ENCODE data around the gene RPS6KA6. TPM values are rescaled to one million over a fixed set of nuclear protein-coding genes. Genes with fewer than 3 reads are reported as not detected.

RPS6KA6 gene
- polyA plus RNA-seq, 1 donor (not counting 4 experiments of a cell fraction or from before 2014, with no cell fraction given): 2.7 TPM

DNA sequence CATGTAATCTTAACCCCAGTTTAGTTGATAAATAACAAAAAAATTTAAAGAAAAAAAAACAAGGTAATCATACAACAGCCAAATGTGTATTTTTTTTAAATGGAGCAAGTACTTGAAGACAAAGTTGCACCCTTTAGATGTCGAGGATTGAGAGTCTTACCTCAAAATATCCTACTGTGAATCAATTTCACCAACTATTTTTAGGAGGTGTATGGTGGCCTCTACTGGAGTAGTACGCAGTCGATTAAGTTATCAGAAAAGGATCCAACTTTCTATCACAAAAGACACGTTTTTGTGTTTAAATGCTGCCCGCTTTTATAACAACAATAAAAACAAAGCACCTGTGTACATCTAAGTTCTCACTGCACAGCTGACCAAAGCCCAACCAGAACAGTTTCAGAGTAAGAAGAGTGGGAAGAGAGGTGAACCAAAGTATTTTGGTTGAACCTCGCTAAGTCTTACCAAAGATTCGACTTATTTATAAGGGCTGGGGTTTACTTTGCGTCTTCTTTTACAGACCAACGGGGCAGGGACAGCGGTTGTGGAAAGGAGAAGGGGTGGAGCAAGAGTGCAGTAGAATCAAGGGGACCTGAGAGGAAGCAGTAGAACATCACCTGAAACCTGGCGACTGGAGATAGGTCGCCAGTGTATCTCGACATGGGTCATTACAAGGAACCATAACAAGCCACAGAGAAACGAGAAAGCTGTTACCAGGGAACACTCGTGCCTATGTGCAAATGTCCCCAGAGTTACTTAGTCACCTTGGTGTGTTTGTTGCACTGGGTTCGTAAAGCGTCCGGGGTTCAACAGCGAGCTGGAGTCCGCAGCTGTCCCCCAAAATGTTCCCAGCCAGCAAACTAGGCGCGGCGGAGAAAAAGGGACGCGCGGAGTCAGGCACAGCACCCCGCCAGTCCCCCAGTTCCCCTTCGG, 1.1 kb downstream of the RPS6KA6 start:
- H3K27me3 ChIP-seq (ENCODE audit: control insufficient read depth, extremely low read depth, insufficient read depth, low read length): no peaks in the 10 kb centered on the region
- no peaks in the 10 kb centered on the region for H3K4me1 ChIP-seq (ENCODE audit: control insufficient read depth, extremely low read depth, insufficient read depth, low read length)
- peak overlapping the region; percentile 66 for H2AFZ ChIP-seq (ENCODE audit: control insufficient read depth, low read length)
- H3K79me2 ChIP-seq (ENCODE audit: control insufficient read depth, insufficient read depth, low read length): no peaks in the 10 kb centered on the region
- H3K4me3 ChIP-seq (ENCODE audit: control insufficient read depth in 2 of 3, extremely low read depth in 1 of 3, insufficient read depth in 2 of 3, low read depth in 1 of 3, low read length in 3 of 3): peak overlapping the region; percentile 49 to 64 (median 63)
- no peaks in the 10 kb centered on the region for H4K20me1 ChIP-seq (ENCODE audit: control insufficient read depth, extremely low read depth, insufficient read depth, low read length)
- no peak for TF ChIP-seq EZH2 (IDR thresholded peaks at IDR 0.05; ENCODE audit: low read length)
- TF ChIP-seq, protein P1, sequence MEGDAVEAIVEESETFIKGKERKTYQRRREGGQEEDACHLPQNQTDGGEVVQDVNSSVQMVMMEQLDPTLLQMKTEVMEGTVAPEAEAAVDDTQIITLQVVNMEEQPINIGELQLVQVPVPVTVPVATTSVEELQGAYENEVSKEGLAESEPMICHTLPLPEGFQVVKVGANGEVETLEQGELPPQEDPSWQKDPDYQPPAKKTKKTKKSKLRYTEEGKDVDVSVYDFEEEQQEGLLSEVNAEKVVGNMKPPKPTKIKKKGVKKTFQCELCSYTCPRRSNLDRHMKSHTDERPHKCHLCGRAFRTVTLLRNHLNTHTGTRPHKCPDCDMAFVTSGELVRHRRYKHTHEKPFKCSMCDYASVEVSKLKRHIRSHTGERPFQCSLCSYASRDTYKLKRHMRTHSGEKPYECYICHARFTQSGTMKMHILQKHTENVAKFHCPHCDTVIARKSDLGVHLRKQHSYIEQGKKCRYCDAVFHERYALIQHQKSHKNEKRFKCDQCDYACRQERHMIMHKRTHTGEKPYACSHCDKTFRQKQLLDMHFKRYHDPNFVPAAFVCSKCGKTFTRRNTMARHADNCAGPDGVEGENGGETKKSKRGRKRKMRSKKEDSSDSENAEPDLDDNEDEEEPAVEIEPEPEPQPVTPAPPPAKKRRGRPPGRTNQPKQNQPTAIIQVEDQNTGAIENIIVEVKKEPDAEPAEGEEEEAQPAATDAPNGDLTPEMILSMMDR (optimal IDR thresholded peaks at IDR 0.05 in 1 of 3, IDR thresholded peaks at IDR 0.05 in 1 of 3, conservative IDR thresholded peaks at IDR 0.05 in 1 of 3; ENCODE audit: extremely low read depth in 1 of 3, insufficient read depth in 2 of 3, low read length in 3 of 3): no peak
- no peak overlapping the region for H3K27ac ChIP-seq (ENCODE audit: control insufficient read depth, insufficient read depth, low read length)
- peak overlapping the region; percentile 9 for H3K9ac ChIP-seq (ENCODE audit: control insufficient read depth, extremely low read depth, insufficient read depth, low read length)
- no peak for FAIRE-seq
- H3K36me3 ChIP-seq (ENCODE audit: control insufficient read depth in 2 of 2, extremely low read depth in 1 of 2, insufficient read depth in 2 of 2, low read length in 2 of 2): no peaks in the 10 kb centered on the region
- no peaks in the 10 kb centered on the region for H3K9me3 ChIP-seq (ENCODE audit: control insufficient read depth, low read depth, low read length)
- dilution Hi-C loops (cut with MboI; ENCODE audit: extremely low pct_ligation_motif_present, low sequenced_read_pairs): no loop called here
- DNase-seq (ENCODE audit: low read depth, low spot score): no peak
- H3K9me1 ChIP-seq (ENCODE audit: control insufficient read depth, extremely low read depth, insufficient read depth, low read length): no peaks in the 10 kb centered on the region
- peak overlapping the region; percentile 69 for H3K4me2 ChIP-seq (ENCODE audit: control insufficient read depth, extremely low read depth, insufficient read depth, low read depth, low read length)

DNA sequence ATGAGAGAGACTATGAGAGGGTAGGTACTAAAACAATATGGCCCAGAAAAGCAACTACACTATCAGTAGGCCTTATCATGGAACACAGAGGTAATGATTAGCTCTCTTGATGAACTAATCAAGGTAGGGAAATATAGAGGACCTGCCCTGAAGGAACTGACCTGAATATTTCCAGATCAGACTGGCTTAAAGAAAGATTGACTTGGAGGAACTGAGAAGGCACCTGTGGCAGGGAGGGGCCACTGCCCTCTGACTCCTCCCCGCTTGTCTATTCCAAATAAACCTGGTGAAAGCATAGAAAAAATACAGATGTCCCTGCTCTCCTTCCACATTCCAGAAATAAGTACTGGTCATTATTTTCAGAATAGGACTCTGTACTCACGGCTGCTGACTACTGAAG, 5.5 kb downstream of the RPS6KA6 start:
- no peaks in the 10 kb centered on the region for H3K36me3 ChIP-seq (ENCODE audit: control insufficient read depth in 2 of 2, extremely low read depth in 1 of 2, insufficient read depth in 2 of 2, low read length in 2 of 2)
- dilution Hi-C loops (cut with MboI; ENCODE audit: extremely low pct_ligation_motif_present, low sequenced_read_pairs): no loop called here
- FAIRE-seq (no peak), DNase-seq (ENCODE audit: low read depth, low spot score) (no peak)
- H3K4me2 ChIP-seq (ENCODE audit: control insufficient read depth, extremely low read depth, insufficient read depth, low read depth, low read length): no peak overlapping the region
- H3K9me3 ChIP-seq (ENCODE audit: control insufficient read depth, low read depth, low read length): no peaks in the 10 kb centered on the region
- no peak for TF ChIP-seq EZH2 (IDR thresholded peaks at IDR 0.05; ENCODE audit: low read length)
- TF ChIP-seq, protein P1 (optimal IDR thresholded peaks at IDR 0.05 in 1 of 3, IDR thresholded peaks at IDR 0.05 in 1 of 3, conservative IDR thresholded peaks at IDR 0.05 in 1 of 3; ENCODE audit: extremely low read depth in 1 of 3, insufficient read depth in 2 of 3, low read length in 3 of 3): no peak
- no peaks in the 10 kb centered on the region for H3K79me2 ChIP-seq (ENCODE audit: control insufficient read depth, insufficient read depth, low read length)
- no peak overlapping the region for H3K27ac ChIP-seq (ENCODE audit: control insufficient read depth, insufficient read depth, low read length)
- H3K9ac ChIP-seq (ENCODE audit: control insufficient read depth, extremely low read depth, insufficient read depth, low read length): no peak overlapping the region
- H2AFZ ChIP-seq (ENCODE audit: control insufficient read depth, low read length): no peak overlapping the region
- H4K20me1 ChIP-seq (ENCODE audit: control insufficient read depth, extremely low read depth, insufficient read depth, low read length): no peaks in the 10 kb centered on the region
- H3K4me3 ChIP-seq (ENCODE audit: control insufficient read depth in 2 of 3, extremely low read depth in 1 of 3, insufficient read depth in 2 of 3, low read depth in 1 of 3, low read length in 3 of 3): no peak overlapping the region
- H3K4me1 ChIP-seq (ENCODE audit: control insufficient read depth, extremely low read depth, insufficient read depth, low read length): no peaks in the 10 kb centered on the region
- no peaks in the 10 kb centered on the region for H3K27me3 ChIP-seq (ENCODE audit: control insufficient read depth, extremely low read depth, insufficient read depth, low read length)
- H3K9me1 ChIP-seq (ENCODE audit: control insufficient read depth, extremely low read depth, insufficient read depth, low read length): no peaks in the 10 kb centered on the region

Measured in keratinocyte (primary cell).